Activated gamma-delta T cell (primary cell): ENCODE data around the gene HCN3.
A peak's percentile ranks its signal among the peaks of the same experiment; 100 is the strongest.
"Not testable (repeated sequence)": the region's sequence is repeated elsewhere in the genome, so short reads cannot be mapped to it uniquely, and the experiment has no call there.

ENCODE experiments used
- DNase-seq: peaks from one replicate; lab custom pipeline; 2025; lab: John Stamatoyannopoulos, UW
- total RNA-seq, 2 donors: gene quantifications; one replicate each; lab custom pipeline; 2026; lab: John Stamatoyannopoulos, UW

The HCN3 gene
- 7.5 to 8.5 reads per million in 2 donors for total RNA-seq

- DNase-seq: peak; percentile 72
These were observed at the start of gene HCN3 for GRCh38 chr1:155277070-155277901. HCN3 (plus strand) TSS chr1:155277463; CDS start chr1:155277591, 128 bp downstream.

- DNase-seq: no peak
These were observed 49.2 kb upstream of the HCN3 start for GRCh38 chr1:155228096-155228427.

- DNase-seq: not testable (repeated sequence)
These were observed 46.0 kb upstream of the HCN3 start for GRCh38 chr1:155231302-155231701.

- DNase-seq: not testable (repeated sequence)
These were observed 45.0 kb upstream of the HCN3 start for GRCh38 chr1:155232001-155232978.

- DNase-seq: not testable (repeated sequence)
These were observed 43.8 kb upstream of the HCN3 start for GRCh38 chr1:155233502-155233901.

- not testable (repeated sequence) for DNase-seq
These were observed 41.9 kb upstream of the HCN3 start for GRCh38 chr1:155235375-155235774.

GRCh38 chr1:155236451-155236850 lies 40.8 kb upstream of the HCN3 start:
- no peak for DNase-seq

GRCh38 chr1:155241069-155241679 lies 36.1 kb upstream of the HCN3 start:
- no peak for DNase-seq

- DNase-seq: no peak
These were observed 35.4 kb upstream of the HCN3 start for GRCh38 chr1:155241841-155242264.

GRCh38 chr1:155242805-155243358 lies 34.4 kb upstream of the HCN3 start:
- no peak for DNase-seq

- peak; percentile 87 for DNase-seq
These were observed 32.7 kb upstream of the HCN3 start for GRCh38 chr1:155244368-155245162.

GRCh38 chr1:155245163-155245524 lies 32.1 kb upstream of the HCN3 start:
- no peak for DNase-seq

- DNase-seq: not testable (repeated sequence)
These were observed 30.5 kb upstream of the HCN3 start for GRCh38 chr1:155246796-155247195.

- DNase-seq: no peak
These were observed 29.4 kb upstream of the HCN3 start for GRCh38 chr1:155247667-155248553.

- DNase-seq: no peak
These were observed 27.0 kb upstream of the HCN3 start for GRCh38 chr1:155250246-155250632.

- peak; percentile 88 for DNase-seq
These were observed 26.4 kb upstream of the HCN3 start for GRCh38 chr1:155250633-155251449.

- DNase-seq: no peak
These were observed 25.7 kb upstream of the HCN3 start for GRCh38 chr1:155251566-155251965.

GRCh38 chr1:155253208-155253607 lies 24.1 kb upstream of the HCN3 start:
- DNase-seq: no peak

GRCh38 chr1:155253797-155254196 lies 23.5 kb upstream of the HCN3 start:
- no peak for DNase-seq
